NT2/D1 (cell line): Measurements from ENCODE around the gene OR9A2.
"Not testable (repeated sequence)": the region's sequence is repeated elsewhere in the genome, so short reads cannot be mapped to it uniquely, and the experiment has no call there.

ENCODE experiments used
- DNase-seq: peaks from one replicate; pipeline ENCODE4 v3.0.0-alpha.2; 2011; ENCODE audit warnings: low read depth, low spot score
- H3K27me3 ChIP-seq: 2 replicates; pipeline ENCODE4 v1.6.0; 2011; ENCODE audit warnings: mild to moderate bottlenecking; ENCODE audit not compliant: insufficient read length, insufficient read depth
- H3K36me3 ChIP-seq: 2 replicates; pipeline ENCODE4 v1.6.1; 2011; ENCODE audit warnings: mild to moderate bottlenecking, low read length, mixed read lengths; ENCODE audit not compliant: insufficient read depth, insufficient read length
- H3K4me1 ChIP-seq: 2 replicates; pipeline ENCODE4 v1.5.1; 2011; ENCODE audit not compliant: insufficient read depth, insufficient read length
- H3K4me3 ChIP-seq: 2 replicates; pipeline ENCODE4 v1.5.1; 2011; ENCODE audit warnings: low read depth; ENCODE audit not compliant: insufficient read length
- H3K9ac ChIP-seq: 2 replicates; pipeline ENCODE4 v1.6.0; 2011; ENCODE audit warnings: low read depth; ENCODE audit not compliant: insufficient read length
- H3K9me3 ChIP-seq: 2 replicates; pipeline ENCODE4 v1.5.1; 2011; ENCODE audit warnings: mild to moderate bottlenecking, low read length; ENCODE audit not compliant: insufficient read depth
- SUZ12 ChIP-seq: IDR thresholded peaks from 2 replicates; pipeline ENCODE4 v1.6.1; 2011; ENCODE audit not compliant: insufficient read length, insufficient read depth; ENCODE audit errors: extremely low read depth
- YY1 ChIP-seq: IDR thresholded peaks from 2 replicates; pipeline ENCODE4 v1.6.1; 2011; ENCODE audit not compliant: insufficient read length, insufficient read depth
- ZNF274 ChIP-seq: IDR thresholded peaks from 2 replicates; pipeline ENCODE4 v1.6.1; 2011; ENCODE audit warnings: mild to moderate bottlenecking, low read depth, low read length

OR9A2 gene

DNA sequence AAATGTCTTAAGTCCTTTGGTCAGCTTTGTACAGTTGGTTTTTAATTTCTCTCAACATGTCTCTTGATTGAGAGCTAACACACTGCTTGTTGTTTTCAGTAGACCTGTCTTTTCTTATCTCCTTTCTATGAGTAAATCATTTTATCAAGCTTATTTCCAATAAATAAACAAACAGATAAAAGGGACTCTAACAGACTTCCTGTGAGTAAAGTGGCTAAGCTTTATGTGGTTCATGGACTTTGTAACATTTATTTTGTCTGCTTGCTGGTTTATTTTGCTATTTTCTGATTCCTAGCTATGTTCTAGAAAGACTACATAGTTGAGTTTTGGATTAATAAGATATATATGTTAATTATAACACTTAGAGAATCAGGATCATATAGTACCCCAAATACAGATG is 27.1 kb downstream of the OR9A2 start:
- no peak overlapping the region for H3K9ac ChIP-seq
- peaks cover 3% of the 10 kb centered on the region for H3K27me3 ChIP-seq
- H3K9me3 ChIP-seq, result no peaks in the 10 kb centered on the region
- no peaks in the 10 kb centered on the region for H3K36me3 ChIP-seq
- H3K4me3 ChIP-seq, result no peak overlapping the region
- H3K4me1 ChIP-seq, result no peaks in the 10 kb centered on the region
- TF ChIP-seq ZNF274 (no peak), SUZ12 (no peak), YY1 (no peak)
- no peak for DNase-seq

DNA sequence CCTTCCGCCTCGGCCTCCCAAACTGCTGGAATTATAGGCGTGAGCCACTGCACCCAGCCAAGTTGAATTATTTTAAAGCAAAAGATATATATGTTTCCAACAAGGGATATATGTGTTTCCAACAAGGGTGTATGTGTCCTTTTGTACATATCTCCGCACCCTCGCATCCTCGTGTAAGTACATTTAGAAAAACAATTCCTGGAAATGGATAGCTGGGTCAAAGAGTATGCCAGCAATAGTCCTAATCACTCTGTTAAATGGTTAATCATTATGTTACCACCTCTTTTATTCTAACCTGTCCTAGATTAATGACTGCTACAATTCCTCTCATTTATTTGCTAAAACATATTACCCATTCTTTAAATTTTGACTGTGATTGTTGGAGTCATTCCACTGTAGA is 28.0 kb downstream of the OR9A2 start:
- no peaks in the 10 kb centered on the region for H3K4me1 ChIP-seq
- TF ChIP-seq YY1 (no peak), SUZ12 (no peak), ZNF274 (no peak)
- H3K27me3 ChIP-seq, result no peaks in the 10 kb centered on the region
- DNase-seq, result no peak
- H3K9me3 ChIP-seq, result no peaks in the 10 kb centered on the region
- H3K9ac ChIP-seq, result no peak overlapping the region
- no peak overlapping the region for H3K4me3 ChIP-seq
- no peaks in the 10 kb centered on the region for H3K36me3 ChIP-seq

DNA sequence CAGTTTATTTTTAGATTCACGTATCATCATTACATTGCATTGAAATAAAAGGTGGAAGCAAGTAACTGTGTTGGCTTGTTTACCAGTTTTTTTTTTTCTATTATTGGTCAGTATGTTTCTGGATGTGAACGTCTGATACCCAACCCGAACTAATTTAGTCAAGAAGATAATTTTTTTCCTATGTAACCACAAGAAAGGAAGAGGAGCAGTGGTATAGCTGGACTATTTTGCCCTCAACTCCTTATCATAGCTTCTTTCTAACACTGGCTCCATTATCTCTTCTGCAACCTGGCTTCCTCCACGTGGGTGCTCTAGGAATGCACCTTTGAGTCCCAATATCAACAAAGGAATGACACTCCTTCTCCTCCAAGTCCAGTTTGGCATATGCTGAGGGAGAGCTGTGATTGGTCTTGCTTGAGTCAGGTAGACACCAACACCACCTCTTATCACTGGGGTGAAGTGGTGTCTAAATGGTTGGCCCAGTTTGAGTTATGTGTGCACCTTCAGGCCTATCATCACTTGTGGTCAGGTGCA is 29.4 kb downstream of the OR9A2 start:
- H3K4me3 ChIP-seq, result no peak overlapping the region
- H3K4me1 ChIP-seq, result no peaks in the 10 kb centered on the region
- no peaks in the 10 kb centered on the region for H3K9me3 ChIP-seq
- no peak overlapping the region for H3K9ac ChIP-seq
- H3K27me3 ChIP-seq, result no peaks in the 10 kb centered on the region
- TF ChIP-seq YY1 (no peak), SUZ12 (no peak), ZNF274 (no peak)
- H3K36me3 ChIP-seq, result no peaks in the 10 kb centered on the region
- DNase-seq, result no peak

DNA sequence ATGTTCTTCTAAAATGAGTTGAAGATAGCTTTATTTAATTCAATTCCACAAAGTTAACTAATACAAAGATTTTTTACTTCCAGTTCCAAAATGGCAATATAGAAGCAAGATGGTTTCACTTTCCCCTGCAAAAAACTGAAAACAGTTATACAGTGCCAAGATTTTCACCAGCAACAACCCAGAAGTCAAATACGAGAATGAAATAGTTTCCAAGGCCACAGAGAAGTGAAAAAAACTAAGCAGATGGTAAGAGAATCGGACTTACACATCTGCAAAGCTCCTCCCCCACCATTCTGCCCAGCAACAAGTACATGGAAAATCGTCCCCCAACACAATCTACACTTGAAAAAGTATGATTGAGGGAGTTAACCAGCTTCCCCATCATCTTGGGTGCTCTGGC is 34.5 kb downstream of the OR9A2 start:
- no peaks in the 10 kb centered on the region for H3K4me1 ChIP-seq
- no peaks in the 10 kb centered on the region for H3K36me3 ChIP-seq
- DNase-seq, result no peak
- no peak overlapping the region for H3K9ac ChIP-seq
- H3K27me3 ChIP-seq, result no peaks in the 10 kb centered on the region
- H3K4me3 ChIP-seq, result no peak overlapping the region
- no peaks in the 10 kb centered on the region for H3K9me3 ChIP-seq
- TF ChIP-seq YY1, result no peak
- TF ChIP-seq ZNF274, result no peak
- no peak for TF ChIP-seq SUZ12

DNA sequence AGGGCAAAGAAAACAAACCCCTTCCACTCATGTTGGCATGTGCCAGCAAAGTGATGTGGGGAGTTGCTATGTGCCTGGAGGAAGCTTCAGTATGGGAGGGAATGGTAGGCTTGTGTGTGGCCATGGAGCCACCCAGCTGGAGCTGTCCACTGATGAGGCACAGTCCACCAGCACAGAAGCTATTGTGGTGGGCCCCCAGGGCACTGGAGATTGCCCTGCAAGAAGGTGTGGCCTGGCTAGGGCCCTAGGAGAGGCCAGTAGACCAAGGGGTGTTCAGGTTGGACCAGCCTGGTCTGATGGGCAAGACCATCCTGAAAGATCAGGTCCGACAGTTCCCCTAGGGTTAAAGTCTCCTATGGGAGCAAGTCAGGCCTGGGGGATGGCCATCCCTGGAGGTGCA is 42.6 kb downstream of the OR9A2 start:
- no peak for TF ChIP-seq SUZ12
- TF ChIP-seq ZNF274, result no peak
- TF ChIP-seq YY1, result no peak
- no peaks in the 10 kb centered on the region for H3K9me3 ChIP-seq
- no peaks in the 10 kb centered on the region for H3K36me3 ChIP-seq
- no peak overlapping the region for H3K4me3 ChIP-seq
- DNase-seq, result no peak
- H3K9ac ChIP-seq, result no peak overlapping the region
- H3K27me3 ChIP-seq, result no peaks in the 10 kb centered on the region
- H3K4me1 ChIP-seq, result no peaks in the 10 kb centered on the region

DNA sequence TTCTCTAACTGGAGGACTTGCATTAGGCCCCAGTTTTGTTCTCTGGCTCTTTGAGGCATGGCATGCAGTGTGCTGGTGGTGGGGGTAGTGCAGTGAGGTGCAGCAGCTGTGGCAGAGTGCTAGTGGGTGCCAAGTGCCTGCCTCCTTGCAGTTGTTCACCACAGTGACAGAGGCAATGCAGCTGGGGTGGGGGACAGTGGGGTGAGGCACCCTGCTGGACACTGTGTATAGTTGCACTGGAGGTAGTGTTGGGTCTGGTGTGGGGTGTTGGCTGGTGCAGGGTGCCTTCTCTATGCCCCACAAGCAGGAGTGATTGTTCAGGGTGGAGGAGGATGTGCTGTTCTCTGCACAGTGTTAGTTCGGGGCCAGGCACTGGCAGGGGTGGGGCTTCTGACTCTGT is 43.1 kb downstream of the OR9A2 start:
- Histone ChIP-seq H3K9ac (no peak overlapping the region), H3K36me3 (no peaks in the 10 kb centered on the region), H3K27me3 (no peaks in the 10 kb centered on the region), H3K4me3 (no peak overlapping the region), H3K9me3 (no peaks in the 10 kb centered on the region), H3K4me1 (no peaks in the 10 kb centered on the region)
- no peak for DNase-seq
- TF ChIP-seq SUZ12 (no peak), YY1 (no peak), ZNF274 (no peak)

DNA sequence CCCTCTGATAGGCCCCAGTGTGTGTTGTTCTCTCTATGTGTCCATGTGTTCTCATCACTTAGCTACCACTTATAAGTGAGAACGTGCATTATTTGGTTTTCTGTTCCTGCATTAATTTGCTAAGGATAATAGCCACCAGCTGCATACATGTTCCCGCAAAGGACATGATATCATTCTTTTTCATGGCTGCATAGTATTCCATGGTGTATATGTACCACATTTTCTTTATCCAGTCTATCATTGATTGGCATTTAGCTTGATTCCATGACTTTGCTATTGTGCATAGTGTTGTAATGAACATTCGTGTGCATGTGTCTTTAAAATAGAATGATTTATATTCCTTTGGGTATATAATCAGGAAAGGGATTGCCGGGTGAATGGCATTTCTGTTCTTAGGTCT is 48.5 kb downstream of the OR9A2 start:
- H3K9me3 ChIP-seq, H3K36me3 ChIP-seq, DNase-seq, H3K4me3 ChIP-seq, H3K4me1 ChIP-seq, H3K27me3 ChIP-seq, H3K9ac ChIP-seq: not testable (repeated sequence)
